ENCODE results near the gene GGCX. TPM values are rescaled to one million over a fixed set of nuclear protein-coding genes. Genes with fewer than 3 reads are reported as not detected.

Gene GGCX
- total and polyA plus RNA-seq, 9 of the 15 experiments (the other 6 are each of a cell fraction or from before 2014, with no cell fraction given): 14.4 to 47.1 (median 28.1) TPM

DNA sequence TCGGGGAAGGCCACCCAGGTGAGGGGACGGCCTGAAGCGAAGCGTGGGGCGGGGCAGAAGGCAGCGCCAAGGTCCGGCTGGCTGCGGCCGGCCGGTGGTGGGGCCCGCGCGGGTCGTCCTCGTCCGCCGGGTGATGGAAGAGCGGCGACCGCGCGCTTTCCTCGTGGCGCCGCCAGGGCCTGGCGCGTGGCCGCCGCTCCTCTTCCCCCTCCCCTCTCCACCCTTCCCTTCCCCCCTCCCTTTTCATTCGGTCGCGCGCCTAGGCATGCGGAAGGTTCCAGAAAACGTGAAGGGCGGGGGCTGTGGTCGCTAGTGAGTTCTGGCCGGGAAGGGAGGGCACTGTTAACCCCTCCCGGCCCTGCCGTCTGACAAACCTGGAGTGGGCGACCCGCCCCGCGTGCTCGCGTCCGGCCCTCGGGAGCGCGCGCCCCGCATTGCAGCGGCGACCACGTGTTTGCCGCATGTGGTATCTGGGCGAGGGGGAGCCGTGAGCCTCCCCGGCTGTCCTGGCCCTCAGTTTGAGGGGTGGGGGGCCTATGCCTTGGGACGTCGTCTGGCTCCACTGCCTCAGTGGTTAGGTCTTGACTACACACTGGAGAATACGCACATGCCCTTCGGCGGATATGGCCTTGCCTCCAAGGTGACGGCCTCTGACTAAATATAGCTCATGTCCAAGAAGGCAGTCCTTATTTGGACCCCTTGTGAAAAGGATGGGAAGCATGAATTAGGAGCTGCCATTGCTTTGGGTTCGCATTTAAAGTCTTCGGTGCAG lies 21.7 kb downstream of the GGCX start (continued):
- TF ChIP-seq, protein P1, sequence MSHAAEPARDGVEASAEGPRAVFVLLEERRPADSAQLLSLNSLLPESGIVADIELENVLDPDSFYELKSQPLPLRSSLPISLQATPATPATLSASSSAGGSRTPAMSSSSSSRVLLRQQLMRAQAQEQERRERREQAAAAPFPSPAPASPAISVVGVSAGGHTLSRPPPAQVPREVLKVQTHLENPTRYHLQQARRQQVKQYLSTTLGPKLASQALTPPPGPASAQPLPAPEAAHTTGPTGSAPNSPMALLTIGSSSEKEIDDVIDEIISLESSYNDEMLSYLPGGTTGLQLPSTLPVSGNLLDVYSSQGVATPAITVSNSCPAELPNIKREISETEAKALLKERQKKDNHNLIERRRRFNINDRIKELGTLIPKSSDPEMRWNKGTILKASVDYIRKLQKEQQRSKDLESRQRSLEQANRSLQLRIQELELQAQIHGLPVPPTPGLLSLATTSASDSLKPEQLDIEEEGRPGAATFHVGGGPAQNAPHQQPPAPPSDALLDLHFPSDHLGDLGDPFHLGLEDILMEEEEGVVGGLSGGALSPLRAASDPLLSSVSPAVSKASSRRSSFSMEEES (CRISPR knock-in tag; IDR thresholded peaks at IDR 0.05): peak; percentile 9; the same call in 1 of the 2 replicates
- TF ChIP-seq, protein P2, sequence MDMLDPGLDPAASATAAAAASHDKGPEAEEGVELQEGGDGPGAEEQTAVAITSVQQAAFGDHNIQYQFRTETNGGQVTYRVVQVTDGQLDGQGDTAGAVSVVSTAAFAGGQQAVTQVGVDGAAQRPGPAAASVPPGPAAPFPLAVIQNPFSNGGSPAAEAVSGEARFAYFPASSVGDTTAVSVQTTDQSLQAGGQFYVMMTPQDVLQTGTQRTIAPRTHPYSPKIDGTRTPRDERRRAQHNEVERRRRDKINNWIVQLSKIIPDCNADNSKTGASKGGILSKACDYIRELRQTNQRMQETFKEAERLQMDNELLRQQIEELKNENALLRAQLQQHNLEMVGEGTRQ (CRISPR knock-in tag; IDR thresholded peaks at IDR 0.05): peak; percentile 47; the same call in 1 of the 2 replicates
- TF ChIP-seq, protein P3, sequence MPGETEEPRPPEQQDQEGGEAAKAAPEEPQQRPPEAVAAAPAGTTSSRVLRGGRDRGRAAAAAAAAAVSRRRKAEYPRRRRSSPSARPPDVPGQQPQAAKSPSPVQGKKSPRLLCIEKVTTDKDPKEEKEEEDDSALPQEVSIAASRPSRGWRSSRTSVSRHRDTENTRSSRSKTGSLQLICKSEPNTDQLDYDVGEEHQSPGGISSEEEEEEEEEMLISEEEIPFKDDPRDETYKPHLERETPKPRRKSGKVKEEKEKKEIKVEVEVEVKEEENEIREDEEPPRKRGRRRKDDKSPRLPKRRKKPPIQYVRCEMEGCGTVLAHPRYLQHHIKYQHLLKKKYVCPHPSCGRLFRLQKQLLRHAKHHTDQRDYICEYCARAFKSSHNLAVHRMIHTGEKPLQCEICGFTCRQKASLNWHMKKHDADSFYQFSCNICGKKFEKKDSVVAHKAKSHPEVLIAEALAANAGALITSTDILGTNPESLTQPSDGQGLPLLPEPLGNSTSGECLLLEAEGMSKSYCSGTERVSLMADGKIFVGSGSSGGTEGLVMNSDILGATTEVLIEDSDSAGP (CRISPR knock-in tag; IDR thresholded peaks at IDR 0.05): peak; percentile 4; the same call in 1 of the 2 replicates
- TF ChIP-seq ZNF408 (CRISPR knock-in tag; IDR thresholded peaks at IDR 0.05; ENCODE audit: low read depth) (no peak), FOXA3 (CRISPR knock-in tag; conservative IDR thresholded peaks at IDR 0.05 in 1 of 2, IDR thresholded peaks at IDR 0.05 in 1 of 2) (peak in 1 of 2 experiments; percentile 12; a peak in 1 of 4 replicates), ZNF436 (CRISPR knock-in tag; IDR thresholded peaks at IDR 0.05) (0 out of 2 replicates have a peak, but pooled peaks have one; percentile 4), MAFK (IDR thresholded peaks at IDR 0.05; ENCODE audit: low read length) (no peak), MTA2 (IDR thresholded peaks at IDR 0.05; ENCODE audit: low read depth) (no peak), SIN3B (IDR thresholded peaks at IDR 0.05; ENCODE audit: low read depth) (no peak), RAD51 (IDR thresholded peaks at IDR 0.05; ENCODE audit: borderline replicate concordance, low read depth) (peak; percentile 45; the same call in 1 of the 2 replicates), RBFOX2 (IDR thresholded peaks at IDR 0.05; ENCODE audit: low read depth, low read length) (peak; percentile 97), BHLHE40 (IDR thresholded peaks at IDR 0.05; ENCODE audit: low read length) (peak; percentile 56), RNF2 (IDR thresholded peaks at IDR 0.05) (0 out of 2 replicates have a peak, but pooled peaks have one; percentile 29), PTBP1 (IDR thresholded peaks at IDR 0.05; ENCODE audit: low read depth, low read length) (peak; percentile 54; the same call in 1 of the 2 replicates), ZNF707 (CRISPR knock-in tag; conservative IDR thresholded peaks at IDR 0.05) (0 out of 2 replicates have a peak, but pooled peaks have one; percentile 23), ZBTB1 (CRISPR knock-in tag; IDR thresholded peaks at IDR 0.05; ENCODE audit: borderline replicate concordance, low read depth) (peak; percentile 19; the same call in 1 of the 2 replicates), POLR2G (IDR thresholded peaks at IDR 0.05; ENCODE audit: low read depth, low read length) (peak; percentile 97)
- TF ChIP-seq, protein P4, sequence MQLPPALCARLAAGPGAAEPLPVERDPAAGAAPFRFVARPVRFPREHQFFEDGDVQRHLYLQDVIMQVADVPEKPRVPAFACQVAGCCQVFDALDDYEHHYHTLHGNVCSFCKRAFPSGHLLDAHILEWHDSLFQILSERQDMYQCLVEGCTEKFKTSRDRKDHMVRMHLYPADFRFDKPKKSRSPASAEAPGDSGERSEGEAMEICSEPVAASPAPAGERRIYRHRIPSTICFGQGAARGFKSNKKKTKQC (CRISPR knock-in tag; IDR thresholded peaks at IDR 0.05): peak; percentile 46
- TF ChIP-seq, protein P5, sequence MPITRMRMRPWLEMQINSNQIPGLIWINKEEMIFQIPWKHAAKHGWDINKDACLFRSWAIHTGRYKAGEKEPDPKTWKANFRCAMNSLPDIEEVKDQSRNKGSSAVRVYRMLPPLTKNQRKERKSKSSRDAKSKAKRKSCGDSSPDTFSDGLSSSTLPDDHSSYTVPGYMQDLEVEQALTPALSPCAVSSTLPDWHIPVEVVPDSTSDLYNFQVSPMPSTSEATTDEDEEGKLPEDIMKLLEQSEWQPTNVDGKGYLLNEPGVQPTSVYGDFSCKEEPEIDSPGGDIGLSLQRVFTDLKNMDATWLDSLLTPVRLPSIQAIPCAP (CRISPR knock-in tag; IDR thresholded peaks at IDR 0.05; ENCODE audit: borderline replicate concordance): peak; percentile 70; the same call in 1 of the 2 replicates
- TF ChIP-seq, protein P6, sequence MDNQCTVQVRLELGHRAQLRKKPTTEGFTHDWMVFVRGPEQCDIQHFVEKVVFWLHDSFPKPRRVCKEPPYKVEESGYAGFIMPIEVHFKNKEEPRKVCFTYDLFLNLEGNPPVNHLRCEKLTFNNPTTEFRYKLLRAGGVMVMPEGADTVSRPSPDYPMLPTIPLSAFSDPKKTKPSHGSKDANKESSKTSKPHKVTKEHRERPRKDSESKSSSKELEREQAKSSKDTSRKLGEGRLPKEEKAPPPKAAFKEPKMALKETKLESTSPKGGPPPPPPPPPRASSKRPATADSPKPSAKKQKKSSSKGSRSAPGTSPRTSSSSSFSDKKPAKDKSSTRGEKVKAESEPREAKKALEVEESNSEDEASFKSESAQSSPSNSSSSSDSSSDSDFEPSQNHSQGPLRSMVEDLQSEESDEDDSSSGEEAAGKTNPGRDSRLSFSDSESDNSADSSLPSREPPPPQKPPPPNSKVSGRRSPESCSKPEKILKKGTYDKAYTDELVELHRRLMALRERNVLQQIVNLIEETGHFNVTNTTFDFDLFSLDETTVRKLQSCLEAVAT (IDR thresholded peaks at IDR 0.05): peak in 1 of 2 experiments; percentile 40; a peak in 2 of 4 replicates

Measured in K562 (cell line).